NB4 (cell line): ENCODE results near the gene SKAP1.

Experiments
- POLR2A ChIP-seq: IDR thresholded peaks from 2 replicates; pipeline ENCODE4 v1.6.1; 2011; ENCODE audit warnings: mild to moderate bottlenecking; ENCODE audit not compliant: insufficient read length; ENCODE audit errors: extremely low read depth
- TF ChIP-seq, protein P1 (sequence below): IDR thresholded peaks from one replicate; pipeline ENCODE4 v1.5.1; 2012; ENCODE audit warnings: low read depth, low read length
- TF ChIP-seq, protein P2 (sequence below): IDR thresholded peaks from 2 replicates; pipeline ENCODE4 v1.6.1; 2011; ENCODE audit warnings: low read depth, low read length

- TF ChIP-seq, protein P1, sequence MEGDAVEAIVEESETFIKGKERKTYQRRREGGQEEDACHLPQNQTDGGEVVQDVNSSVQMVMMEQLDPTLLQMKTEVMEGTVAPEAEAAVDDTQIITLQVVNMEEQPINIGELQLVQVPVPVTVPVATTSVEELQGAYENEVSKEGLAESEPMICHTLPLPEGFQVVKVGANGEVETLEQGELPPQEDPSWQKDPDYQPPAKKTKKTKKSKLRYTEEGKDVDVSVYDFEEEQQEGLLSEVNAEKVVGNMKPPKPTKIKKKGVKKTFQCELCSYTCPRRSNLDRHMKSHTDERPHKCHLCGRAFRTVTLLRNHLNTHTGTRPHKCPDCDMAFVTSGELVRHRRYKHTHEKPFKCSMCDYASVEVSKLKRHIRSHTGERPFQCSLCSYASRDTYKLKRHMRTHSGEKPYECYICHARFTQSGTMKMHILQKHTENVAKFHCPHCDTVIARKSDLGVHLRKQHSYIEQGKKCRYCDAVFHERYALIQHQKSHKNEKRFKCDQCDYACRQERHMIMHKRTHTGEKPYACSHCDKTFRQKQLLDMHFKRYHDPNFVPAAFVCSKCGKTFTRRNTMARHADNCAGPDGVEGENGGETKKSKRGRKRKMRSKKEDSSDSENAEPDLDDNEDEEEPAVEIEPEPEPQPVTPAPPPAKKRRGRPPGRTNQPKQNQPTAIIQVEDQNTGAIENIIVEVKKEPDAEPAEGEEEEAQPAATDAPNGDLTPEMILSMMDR = no peak
- TF ChIP-seq POLR2A = no peak
- TF ChIP-seq, protein P2, sequence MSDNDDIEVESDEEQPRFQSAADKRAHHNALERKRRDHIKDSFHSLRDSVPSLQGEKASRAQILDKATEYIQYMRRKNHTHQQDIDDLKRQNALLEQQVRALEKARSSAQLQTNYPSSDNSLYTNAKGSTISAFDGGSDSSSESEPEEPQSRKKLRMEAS = no peak
Measured at GRCh38 chr17:48338720-48339119, 91.3 kb downstream of the SKAP1 start.
